Right lobe of liver (tissue), 4 donors: Measurements from ENCODE around the gene EML4.

Experiments used
- CTCF ChIP-seq, 4 donors: fragments of 200-600 bp in 3 of 4; fragments of 450-650 bp in 1 of 4; IDR thresholded peaks; one replicate each; pipeline versions ENCODE4 v1.5.1 to v1.8.0; 2016 to 2022; ENCODE audit warnings: antibody characterized with exemption in 4 of 4, mild to moderate bottlenecking in 2 of 4
- POLR2A ChIP-seq: fragments of 450-650 bp; IDR thresholded peaks from one replicate; pipeline ENCODE4 v1.6.1; 2017; ENCODE audit warnings: antibody characterized with exemption, mild to moderate bottlenecking
- donor health status: DM: no; HTN: no; CAD: no.
- donor health status: DM: no; HTN: no; CAD: no.
- donor health status: DM: no; HTN: yes; CAD: no.

GRCh38 chr2:42202634-42203008 is 33.5 kb downstream of the EML4 start:
- TF ChIP-seq CTCF (IDR thresholded peaks at IDR 0.05), result no peak
- TF ChIP-seq POLR2A, result no peak
